OCI-LY3 (cell line): ENCODE results near the gene LIG1.

Experiments used
- H2AFZ ChIP-seq: fragments of 200-600, 300-600 bp; shearing (Covaris generic); 2 replicates; pipeline ENCODE4 v1.6.0; 2014; ENCODE audit warnings: antibody characterized with exemption, low read depth, low read length
- H3K27ac ChIP-seq: fragments of 200-600, 300-600 bp; sonication (generic); 2 replicates; pipeline ENCODE4 v1.5.1; 2014; ENCODE audit warnings: mild to moderate bottlenecking, low read length, moderate library complexity, mixed read lengths
- H3K27me3 ChIP-seq: fragments of 200-600, 300-600 bp; sonication (generic); 2 replicates; pipeline ENCODE4 v1.6.1; 2014; ENCODE audit warnings: low read depth, low read length, mixed read lengths
- H3K36me3 ChIP-seq: fragments of 200-600, 300-600 bp; sonication (generic); replicated peaks from 2 replicates; pipeline ENCODE3; 2014; ENCODE audit warnings: low read depth, low read length, mixed read lengths
- H3K4me1 ChIP-seq: fragments of 300-600, 200-600 bp; sonication (generic); 2 replicates; pipeline ENCODE4 v1.6.1; 2014; ENCODE audit warnings: low read length, mixed read lengths
- H3K4me2 ChIP-seq: fragments of 200-600, 300-600 bp; sonication (generic); 2 replicates; pipeline ENCODE4 v1.6.1; 2014; ENCODE audit warnings: low read length, mixed read lengths
- H3K4me3 ChIP-seq: fragments of 300-600, 200-600 bp; sonication (generic); 2 replicates; pipeline ENCODE4 v1.5.1; 2014; ENCODE audit warnings: antibody characterized with exemption, mild to moderate bottlenecking, low read length, moderate library complexity
- H3K79me2 ChIP-seq: fragments of 300-600, 200-600 bp; shearing (Covaris generic); 2 replicates; pipeline ENCODE4 v1.6.1; 2014; ENCODE audit warnings: mild to moderate bottlenecking, low read length, mixed read lengths
- H3K9ac ChIP-seq: fragments of 300-600, 200-600 bp; shearing (Covaris generic); 2 replicates; pipeline ENCODE4 v1.6.0; 2014; ENCODE audit warnings: mild to moderate bottlenecking, low read length, moderate library complexity
- H3K9me3 ChIP-seq: fragments of 200-600, 300-600 bp; shearing (Covaris generic); 2 replicates; pipeline ENCODE4 v1.6.1; 2014; ENCODE audit warnings: low read length, mixed read lengths; ENCODE audit not compliant: insufficient read depth
- H4K20me1 ChIP-seq: fragments of 200-600, 300-600 bp; sonication (generic); 2 replicates; pipeline ENCODE4 v1.6.1; 2016; ENCODE audit warnings: low read length, mixed read lengths; ENCODE audit not compliant: insufficient read depth
- EZH2phosphoT487 ChIP-seq: fragments of 200-600 bp; shearing (Covaris generic); IDR thresholded peaks from 2 replicates; pipeline ENCODE4 v1.6.1; 2018; ENCODE audit warnings: antibody characterized with exemption, mixed run types, low read depth
- TF ChIP-seq, protein P1 (sequence below): fragments of 200-600, 300-600 bp; sonication (generic); IDR thresholded peaks from 2 replicates; pipeline ENCODE4 v1.5.1; 2014; ENCODE audit warnings: antibody characterized with exemption, low read length, low read depth

LIG1 gene

DNA sequence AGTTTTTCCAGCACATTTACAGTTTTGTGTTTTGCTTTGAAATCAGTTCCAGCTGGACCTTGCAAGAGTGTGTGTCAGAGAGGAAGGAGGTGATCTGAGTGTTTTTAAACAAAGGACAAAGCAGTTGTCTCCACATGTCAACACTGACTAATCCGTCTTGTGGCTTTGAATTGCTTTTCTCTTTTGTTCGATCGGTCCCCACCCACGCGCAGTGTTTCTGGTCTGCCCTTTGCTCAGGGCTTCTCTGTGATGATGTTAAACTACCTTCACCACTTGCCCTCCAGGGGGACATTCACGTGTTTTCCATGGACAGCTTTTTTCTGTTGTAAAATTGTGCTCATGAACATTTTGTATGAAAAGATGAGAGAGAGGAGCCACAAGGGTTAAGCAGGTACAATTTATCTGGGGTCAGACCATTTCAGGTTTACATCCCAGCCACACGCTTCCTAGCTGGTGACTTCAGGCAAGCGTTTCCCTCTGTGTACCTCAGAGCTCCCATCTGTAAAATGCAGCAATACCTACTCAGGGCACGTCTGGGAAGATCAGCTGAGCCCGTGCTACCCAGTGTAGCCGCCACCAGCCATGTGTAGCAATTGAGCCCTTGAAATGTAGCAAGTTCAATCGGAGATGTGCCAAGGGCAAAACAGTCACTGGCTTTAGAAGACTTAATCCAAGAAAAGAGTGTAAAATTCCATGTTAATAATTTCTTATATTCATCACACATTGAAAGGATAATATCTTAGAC, 46.1 kb downstream of the LIG1 start:
- no peak overlapping the region for H3K9ac ChIP-seq
- no peaks in the 10 kb centered on the region for H3K79me2 ChIP-seq
- no peaks in the 10 kb centered on the region for H3K9me3 ChIP-seq
- H3K4me3 ChIP-seq, result no peak overlapping the region
- H3K36me3 ChIP-seq, result peaks cover 62% of the 10 kb centered on the region
- H3K4me1 ChIP-seq, result peaks cover 12% of the 10 kb centered on the region
- no peaks in the 10 kb centered on the region for H4K20me1 ChIP-seq
- no peaks in the 10 kb centered on the region for H3K27me3 ChIP-seq
- TF ChIP-seq EZH2phosphoT487, result no peak
- TF ChIP-seq, protein P1, sequence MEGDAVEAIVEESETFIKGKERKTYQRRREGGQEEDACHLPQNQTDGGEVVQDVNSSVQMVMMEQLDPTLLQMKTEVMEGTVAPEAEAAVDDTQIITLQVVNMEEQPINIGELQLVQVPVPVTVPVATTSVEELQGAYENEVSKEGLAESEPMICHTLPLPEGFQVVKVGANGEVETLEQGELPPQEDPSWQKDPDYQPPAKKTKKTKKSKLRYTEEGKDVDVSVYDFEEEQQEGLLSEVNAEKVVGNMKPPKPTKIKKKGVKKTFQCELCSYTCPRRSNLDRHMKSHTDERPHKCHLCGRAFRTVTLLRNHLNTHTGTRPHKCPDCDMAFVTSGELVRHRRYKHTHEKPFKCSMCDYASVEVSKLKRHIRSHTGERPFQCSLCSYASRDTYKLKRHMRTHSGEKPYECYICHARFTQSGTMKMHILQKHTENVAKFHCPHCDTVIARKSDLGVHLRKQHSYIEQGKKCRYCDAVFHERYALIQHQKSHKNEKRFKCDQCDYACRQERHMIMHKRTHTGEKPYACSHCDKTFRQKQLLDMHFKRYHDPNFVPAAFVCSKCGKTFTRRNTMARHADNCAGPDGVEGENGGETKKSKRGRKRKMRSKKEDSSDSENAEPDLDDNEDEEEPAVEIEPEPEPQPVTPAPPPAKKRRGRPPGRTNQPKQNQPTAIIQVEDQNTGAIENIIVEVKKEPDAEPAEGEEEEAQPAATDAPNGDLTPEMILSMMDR, result no peak
- H3K4me2 ChIP-seq, result no peak overlapping the region
- H2AFZ ChIP-seq, result no peak overlapping the region
- H3K27ac ChIP-seq, result no peak overlapping the region

DNA sequence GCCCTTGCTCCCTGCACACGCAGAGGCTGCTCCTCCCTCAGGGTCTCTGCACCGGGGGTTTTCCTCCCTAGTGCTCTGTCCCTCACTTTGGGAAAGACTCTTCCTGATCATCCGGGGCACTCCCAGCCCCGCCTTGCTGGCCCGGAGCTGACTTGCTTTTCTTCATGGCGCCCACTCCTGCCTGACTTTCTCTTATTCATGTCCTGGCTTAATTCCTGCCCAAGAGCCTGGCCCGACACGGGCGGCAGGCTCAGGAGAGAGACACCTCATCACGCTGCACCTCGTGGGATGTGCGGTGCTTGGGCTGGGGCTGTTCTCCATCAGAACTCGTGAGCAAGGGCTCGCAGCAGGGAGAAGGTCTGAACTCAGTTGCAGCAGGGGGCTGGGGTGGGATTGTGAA, 47.7 kb downstream of the LIG1 start:
- no peaks in the 10 kb centered on the region for H3K79me2 ChIP-seq
- H3K4me1 ChIP-seq, result peaks cover 18% of the 10 kb centered on the region
- peak overlapping the region; percentile 21 for H3K4me2 ChIP-seq
- H4K20me1 ChIP-seq, result no peaks in the 10 kb centered on the region
- H3K36me3 ChIP-seq, result peaks cover 59% of the 10 kb centered on the region
- no peak overlapping the region for H3K4me3 ChIP-seq
- H3K27ac ChIP-seq, result 0 out of 2 replicates have a peak overlapping the region, but pooled peaks have one; percentile 10
- H3K27me3 ChIP-seq, result no peaks in the 10 kb centered on the region
- H2AFZ ChIP-seq, result no peak overlapping the region
- no peak overlapping the region for H3K9ac ChIP-seq
- H3K9me3 ChIP-seq, result no peaks in the 10 kb centered on the region
- TF ChIP-seq EZH2phosphoT487, result no peak
- TF ChIP-seq, protein P1, result no peak

DNA sequence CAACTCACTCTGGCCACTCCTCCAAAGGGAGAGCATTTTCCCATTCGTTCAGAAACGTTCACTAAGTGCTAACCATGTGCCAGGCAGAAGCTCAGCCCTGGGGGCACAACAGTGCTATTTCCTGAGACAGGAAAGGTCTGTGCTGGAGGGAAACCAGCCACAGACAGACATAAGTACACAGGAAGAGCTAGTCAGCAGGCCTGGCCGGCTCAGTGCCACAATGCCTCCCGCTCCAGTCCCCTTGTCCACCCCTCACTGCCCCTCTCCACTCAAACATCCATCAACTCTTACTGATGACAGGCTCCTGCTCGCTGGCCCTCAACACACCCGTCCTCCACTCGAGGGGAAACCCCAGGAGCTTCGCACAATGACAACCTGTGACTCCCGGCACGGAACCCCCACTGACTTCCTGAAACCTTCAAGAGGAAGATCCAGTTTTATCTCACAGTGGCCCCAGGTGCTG, 48.2 kb downstream of the LIG1 start:
- Histone ChIP-seq H3K9me3 (no peaks in the 10 kb centered on the region), H3K4me1 (peaks cover 18% of the 10 kb centered on the region), H2AFZ (no peak overlapping the region; the same call in 1 of the 2 replicates), H3K79me2 (no peaks in the 10 kb centered on the region), H3K27me3 (no peaks in the 10 kb centered on the region), H3K36me3 (peaks cover 56% of the 10 kb centered on the region), H3K4me3 (no peak overlapping the region), H3K4me2 (peak overlapping the region; percentile 21), H3K9ac (no peak overlapping the region), H4K20me1 (no peaks in the 10 kb centered on the region), H3K27ac (0 out of 2 replicates have a peak overlapping the region, but pooled peaks have one; percentile 10)
- TF ChIP-seq EZH2phosphoT487, result no peak
- TF ChIP-seq, protein P1, result no peak

DNA sequence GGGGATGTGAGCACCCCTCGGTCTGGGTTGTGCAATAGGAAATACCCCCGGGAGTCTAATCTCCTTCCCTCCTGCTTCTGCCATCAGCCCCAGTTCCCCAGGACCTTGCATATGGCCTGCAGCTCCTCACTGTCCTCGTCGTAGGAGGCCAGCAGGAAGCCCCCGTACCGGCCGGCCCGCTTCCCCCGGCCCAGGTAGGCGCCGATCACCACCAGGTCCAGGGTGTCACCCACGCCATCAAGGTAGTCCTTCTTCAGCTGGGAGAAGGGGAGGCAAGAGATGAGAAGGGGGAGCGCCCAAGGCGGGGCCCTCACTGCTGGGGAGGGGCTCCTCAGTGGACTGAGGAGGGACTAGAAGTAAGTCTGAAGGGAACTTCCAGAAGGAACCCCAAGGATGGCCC, 49.1 kb downstream of the LIG1 start:
- Histone ChIP-seq H3K4me2 (no peak overlapping the region), H4K20me1 (no peaks in the 10 kb centered on the region), H2AFZ (no peak overlapping the region), H3K9me3 (no peaks in the 10 kb centered on the region), H3K4me3 (no peak overlapping the region), H3K9ac (no peak overlapping the region), H3K27ac (no peak overlapping the region), H3K36me3 (peaks cover 58% of the 10 kb centered on the region), H3K27me3 (no peaks in the 10 kb centered on the region), H3K4me1 (peaks cover 18% of the 10 kb centered on the region), H3K79me2 (no peaks in the 10 kb centered on the region)
- TF ChIP-seq EZH2phosphoT487, result no peak
- TF ChIP-seq, protein P1, result no peak
